ENCODE measurements around the gene CGREF1. TPM values are rescaled to one million over a fixed set of nuclear protein-coding genes. Genes with fewer than 3 reads are reported as not detected.

Gene CGREF1
- total RNA-seq, 1 experiment from 2014 or later = 2.1 TPM

DNA sequence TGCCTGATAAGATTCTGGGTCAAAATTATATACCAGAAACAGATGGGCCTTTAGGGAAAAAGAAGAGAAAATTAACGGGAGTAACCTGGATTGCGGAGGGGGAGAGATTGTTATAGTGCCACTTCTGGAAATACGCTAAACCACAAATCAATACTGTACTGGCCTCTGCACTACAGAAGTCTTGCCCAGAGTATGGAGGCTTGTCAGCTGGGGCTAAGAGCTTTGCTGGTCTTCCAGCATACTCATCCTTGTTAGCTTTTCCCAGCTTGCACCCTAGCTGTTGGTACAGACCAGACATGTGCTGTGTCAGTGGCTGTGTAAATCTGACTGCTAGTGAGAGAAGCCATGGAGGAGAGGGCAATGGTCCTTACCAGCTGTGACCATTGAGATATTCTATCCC lies 58.6 kb downstream of the CGREF1 start:
- Histone ChIP-seq H3K9ac (ENCODE audit: extremely low read depth, insufficient read length, low read length) (no peak overlapping the region), H2AK5ac (ENCODE audit: insufficient read length, low read length) (no peak overlapping the region), H3K23ac (ENCODE audit: insufficient read length, low read depth, low read length) (no peak overlapping the region), H3K14ac (ENCODE audit: insufficient read depth, low read length) (no peak overlapping the region), H2BK12ac (ENCODE audit: insufficient read length, low read depth, low read length) (no peak overlapping the region), H3K27me3 (ENCODE audit: insufficient read depth, low read length) (no peaks in the 10 kb centered on the region), H3K4ac (ENCODE audit: low read depth, low read length) (no peak overlapping the region), H3K56ac (ENCODE audit: insufficient read length, low read depth, low read length) (no peak overlapping the region), H3T11ph (ENCODE audit: low read length) (no peak overlapping the region), H2BK20ac (ENCODE audit: low read depth, low read length, poor library complexity, severe bottlenecking) (no peak overlapping the region), H2AFZ (ENCODE audit: low read length) (no peak overlapping the region), H3K23me2 (ENCODE audit: insufficient read length, low read depth, low read length, poor library complexity, severe bottlenecking) (no peaks in the 10 kb centered on the region), H3K4me2 (ENCODE audit: insufficient read depth, insufficient read length, low read length) (no peak overlapping the region), H2BK5ac (ENCODE audit: insufficient read length, low read length) (no peak overlapping the region), H3K9me3 (ENCODE audit: control insufficient read depth, low read depth, low read length) (no peaks in the 10 kb centered on the region), H4K20me1 (ENCODE audit: control insufficient read depth, insufficient read depth, insufficient read length) (no peaks in the 10 kb centered on the region), H4K5ac (ENCODE audit: insufficient read length, low read depth, low read length) (no peak overlapping the region), H4K91ac (ENCODE audit: insufficient read length, low read depth, low read length) (no peak overlapping the region), H3K4me1 (ENCODE audit: insufficient read depth, low read length) (no peaks in the 10 kb centered on the region), H3K79me1 (ENCODE audit: insufficient read depth, low read depth, low read length, poor library complexity, severe bottlenecking) (no peaks in the 10 kb centered on the region), H3K79me2 (ENCODE audit: insufficient read depth, low read length) (no peaks in the 10 kb centered on the region), H3K27ac (ENCODE audit: insufficient read length, low read depth, low read length) (no peak overlapping the region), H2BK15ac (ENCODE audit: low read depth, low read length) (no peak overlapping the region), H2BK120ac (ENCODE audit: low read depth, low read length, poor library complexity, severe bottlenecking) (no peak overlapping the region), H4K8ac (replicated peaks; ENCODE audit: insufficient read length, low read depth, low read length) (no peak overlapping the region), H3K18ac (ENCODE audit: insufficient read length, low read depth, low read length) (no peak overlapping the region)
- no peaks in the 10 kb centered on the region for H3K4me1 Mint-ChIP-seq
- no CpG with 5 or more reads among the region's 3 CpGs for WGBS (ENCODE audit: extremely low coverage, insufficient read length, low lambda C conversion rate)
- no peaks in the 10 kb centered on the region for H3K27me3 Mint-ChIP-seq (ENCODE audit: low read depth)
- no peaks in the 10 kb centered on the region for H3K9me3 Mint-ChIP-seq
- H3K36me3 Mint-ChIP-seq (ENCODE audit: insufficient read depth in 1 of 3, low read depth in 3 of 3) = peaks cover 5 to 60% (median 55%) of the 10 kb centered on the region in 3 experiments; a peak in 5 of 7 replicates
- 0 out of 7 replicates have a peak overlapping the region, but pooled peaks of 1 of the 3 experiments have one; percentile 23 for H3K27ac Mint-ChIP-seq
- H3K4me3 Mint-ChIP-seq = no peak overlapping the region
- TF ChIP-seq, protein P1, sequence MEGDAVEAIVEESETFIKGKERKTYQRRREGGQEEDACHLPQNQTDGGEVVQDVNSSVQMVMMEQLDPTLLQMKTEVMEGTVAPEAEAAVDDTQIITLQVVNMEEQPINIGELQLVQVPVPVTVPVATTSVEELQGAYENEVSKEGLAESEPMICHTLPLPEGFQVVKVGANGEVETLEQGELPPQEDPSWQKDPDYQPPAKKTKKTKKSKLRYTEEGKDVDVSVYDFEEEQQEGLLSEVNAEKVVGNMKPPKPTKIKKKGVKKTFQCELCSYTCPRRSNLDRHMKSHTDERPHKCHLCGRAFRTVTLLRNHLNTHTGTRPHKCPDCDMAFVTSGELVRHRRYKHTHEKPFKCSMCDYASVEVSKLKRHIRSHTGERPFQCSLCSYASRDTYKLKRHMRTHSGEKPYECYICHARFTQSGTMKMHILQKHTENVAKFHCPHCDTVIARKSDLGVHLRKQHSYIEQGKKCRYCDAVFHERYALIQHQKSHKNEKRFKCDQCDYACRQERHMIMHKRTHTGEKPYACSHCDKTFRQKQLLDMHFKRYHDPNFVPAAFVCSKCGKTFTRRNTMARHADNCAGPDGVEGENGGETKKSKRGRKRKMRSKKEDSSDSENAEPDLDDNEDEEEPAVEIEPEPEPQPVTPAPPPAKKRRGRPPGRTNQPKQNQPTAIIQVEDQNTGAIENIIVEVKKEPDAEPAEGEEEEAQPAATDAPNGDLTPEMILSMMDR (conservative IDR thresholded peaks at IDR 0.05) = no peak
- no peak for DNase-seq

Data from H9 (cell line).